HEK293 (cell line): ENCODE data around the gene DCP1A.

Experiments
- KLF9 ChIP-seq: fragments of 450-650 bp; formaldehyde crosslinking; IDR thresholded peaks from 2 replicates; pipeline ENCODE4 v1.5.1; 2016; ENCODE audit warnings: missing biosample characterization, missing genetic modification characterization, low read depth
- ZEB2 ChIP-seq: fragments of 450-650 bp; formaldehyde crosslinking; IDR thresholded peaks from 2 replicates; pipeline ENCODE4 v1.5.1; 2016; ENCODE audit warnings: missing biosample characterization, missing genetic modification characterization
- ZNF335 ChIP-seq: fragments of 450-650 bp; formaldehyde crosslinking; conservative IDR thresholded peaks from 2 replicates; pipeline ENCODE4 v1.5.1; 2016; ENCODE audit warnings: missing biosample characterization, missing genetic modification characterization
- ZNF398 ChIP-seq: fragments of 450-650 bp; formaldehyde crosslinking; IDR thresholded peaks from 2 replicates; pipeline ENCODE4 v1.5.1; 2017; ENCODE audit warnings: missing biosample characterization, missing genetic modification characterization

- no peak for TF ChIP-seq KLF9 (tag by site-specific recombination)
- no peak for TF ChIP-seq ZNF335 (tag by site-specific recombination)
- no peak for TF ChIP-seq ZNF398 (tag by site-specific recombination)
- TF ChIP-seq ZEB2 (tag by site-specific recombination) = no peak
Measured at GRCh38 chr3:53255423-53255774, 91.9 kb downstream of the DCP1A start.
